Liver (tissue), 3 donors: ENCODE data around the gene NKX1-1.

Source experiments
- EGR1 ChIP-seq, 2 donors: IDR thresholded peaks; 2 replicates each; pipeline ENCODE4 v1.6.1; 2016 to 2018; ENCODE audit warnings: antibody characterized with exemption in 2 of 2, low read depth in 2 of 2
- FOXA1 ChIP-seq: IDR thresholded peaks from 2 replicates; pipeline ENCODE4 v1.6.1; 2016; ENCODE audit warnings: antibody characterized with exemption
- GABPA ChIP-seq, 2 donors: IDR thresholded peaks in 1 of 2; conservative IDR thresholded peaks in 1 of 2; 2 replicates each; pipeline ENCODE4 v1.6.1; 2016; ENCODE audit warnings: antibody characterized with exemption in 2 of 2, mild to moderate bottlenecking in 1 of 2, moderate library complexity in 1 of 2
- HNF4A ChIP-seq, 2 donors: conservative IDR thresholded peaks; 2 replicates each; pipeline ENCODE4 v1.6.1; 2016; ENCODE audit warnings: antibody characterized with exemption in 2 of 2, mild to moderate bottlenecking in 2 of 2
- JUND ChIP-seq, 2 donors: IDR thresholded peaks; 2 replicates each; pipeline ENCODE4 v1.6.1; 2016; ENCODE audit warnings: antibody characterized with exemption in 2 of 2
- RAD21 ChIP-seq, 2 donors: IDR thresholded peaks; 2 replicates each; pipeline ENCODE4 v1.6.1; 2016; ENCODE audit warnings: antibody characterized with exemption in 2 of 2, mild to moderate bottlenecking in 2 of 2
- RXRA ChIP-seq, 2 donors: IDR thresholded peaks; 2 replicates each; pipeline ENCODE4 v1.6.1; 2017 to 2018; ENCODE audit warnings: antibody characterized with exemption in 2 of 2, mild to moderate bottlenecking in 1 of 2
- TAF1 ChIP-seq: conservative IDR thresholded peaks from 2 replicates; pipeline ENCODE4 v1.6.1; 2016; ENCODE audit warnings: antibody characterized with exemption, mild to moderate bottlenecking
- YY1 ChIP-seq: IDR thresholded peaks from 2 replicates; pipeline ENCODE4 v1.6.1; 2016; ENCODE audit warnings: antibody characterized with exemption, mild to moderate bottlenecking
- TF ChIP-seq, protein P1 (sequence below): fragments of 150-350 bp; IDR thresholded peaks from 2 replicates; pipeline ENCODE4 v1.5.1; 2017; ENCODE audit warnings: improper control_type of control experiment, low read depth, low read length; ENCODE audit not compliant: missing input control
- TF ChIP-seq, protein P2 (sequence below): IDR thresholded peaks from 2 replicates; pipeline ENCODE4 v1.6.1; 2016; ENCODE audit warnings: antibody characterized with exemption, mild to moderate bottlenecking
- TF ChIP-seq, protein P3 (sequence below): IDR thresholded peaks from 2 replicates; pipeline ENCODE4 v1.6.1; 2016; ENCODE audit warnings: antibody characterized with exemption
- TF ChIP-seq, protein P4 (sequence below): IDR thresholded peaks from 2 replicates; pipeline ENCODE4 v1.6.1; 2016; ENCODE audit warnings: antibody characterized with exemption
- TF ChIP-seq, protein P5 (sequence below): IDR thresholded peaks from 2 replicates; pipeline ENCODE4 v1.6.1; 2016; ENCODE audit warnings: antibody characterized with exemption
- donor health status: healthy.
- donor health status: healthy.

DNA sequence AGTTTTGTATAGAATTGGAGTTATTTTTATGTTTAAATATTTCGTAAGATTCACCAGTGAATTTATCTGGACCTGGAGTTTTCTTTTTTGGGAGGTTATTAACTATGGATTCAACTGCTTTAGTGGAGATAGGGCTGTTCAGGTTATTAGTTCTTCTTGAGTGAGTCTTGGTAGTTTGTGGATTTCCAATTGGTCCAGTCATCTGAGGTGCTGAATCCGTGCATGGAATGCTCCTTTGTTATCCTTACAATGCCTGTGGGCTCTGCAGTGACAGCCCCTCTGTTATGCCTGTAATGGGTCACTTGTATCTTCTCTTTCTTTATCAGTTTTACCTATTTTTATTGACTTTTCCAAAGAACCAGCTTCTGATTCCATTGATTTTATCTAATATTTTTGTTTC lies 15.4 kb upstream of the NKX1-1 start:
- TF ChIP-seq, protein P1, sequence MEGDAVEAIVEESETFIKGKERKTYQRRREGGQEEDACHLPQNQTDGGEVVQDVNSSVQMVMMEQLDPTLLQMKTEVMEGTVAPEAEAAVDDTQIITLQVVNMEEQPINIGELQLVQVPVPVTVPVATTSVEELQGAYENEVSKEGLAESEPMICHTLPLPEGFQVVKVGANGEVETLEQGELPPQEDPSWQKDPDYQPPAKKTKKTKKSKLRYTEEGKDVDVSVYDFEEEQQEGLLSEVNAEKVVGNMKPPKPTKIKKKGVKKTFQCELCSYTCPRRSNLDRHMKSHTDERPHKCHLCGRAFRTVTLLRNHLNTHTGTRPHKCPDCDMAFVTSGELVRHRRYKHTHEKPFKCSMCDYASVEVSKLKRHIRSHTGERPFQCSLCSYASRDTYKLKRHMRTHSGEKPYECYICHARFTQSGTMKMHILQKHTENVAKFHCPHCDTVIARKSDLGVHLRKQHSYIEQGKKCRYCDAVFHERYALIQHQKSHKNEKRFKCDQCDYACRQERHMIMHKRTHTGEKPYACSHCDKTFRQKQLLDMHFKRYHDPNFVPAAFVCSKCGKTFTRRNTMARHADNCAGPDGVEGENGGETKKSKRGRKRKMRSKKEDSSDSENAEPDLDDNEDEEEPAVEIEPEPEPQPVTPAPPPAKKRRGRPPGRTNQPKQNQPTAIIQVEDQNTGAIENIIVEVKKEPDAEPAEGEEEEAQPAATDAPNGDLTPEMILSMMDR: no peak
- TF ChIP-seq YY1 (no peak), JUND (IDR thresholded peaks at IDR 0.05) (no peak), EGR1 (IDR thresholded peaks at IDR 0.05; ENCODE audit: low read depth in 2 of 2) (no peak), TAF1 (no peak), GABPA (IDR thresholded peaks at IDR 0.05 in 1 of 2, conservative IDR thresholded peaks at IDR 0.05 in 1 of 2) (no peak), FOXA1 (no peak), RAD21 (IDR thresholded peaks at IDR 0.05) (no peak), HNF4A (conservative IDR thresholded peaks at IDR 0.05) (no peak), RXRA (IDR thresholded peaks at IDR 0.05) (no peak)
- TF ChIP-seq, protein P2, sequence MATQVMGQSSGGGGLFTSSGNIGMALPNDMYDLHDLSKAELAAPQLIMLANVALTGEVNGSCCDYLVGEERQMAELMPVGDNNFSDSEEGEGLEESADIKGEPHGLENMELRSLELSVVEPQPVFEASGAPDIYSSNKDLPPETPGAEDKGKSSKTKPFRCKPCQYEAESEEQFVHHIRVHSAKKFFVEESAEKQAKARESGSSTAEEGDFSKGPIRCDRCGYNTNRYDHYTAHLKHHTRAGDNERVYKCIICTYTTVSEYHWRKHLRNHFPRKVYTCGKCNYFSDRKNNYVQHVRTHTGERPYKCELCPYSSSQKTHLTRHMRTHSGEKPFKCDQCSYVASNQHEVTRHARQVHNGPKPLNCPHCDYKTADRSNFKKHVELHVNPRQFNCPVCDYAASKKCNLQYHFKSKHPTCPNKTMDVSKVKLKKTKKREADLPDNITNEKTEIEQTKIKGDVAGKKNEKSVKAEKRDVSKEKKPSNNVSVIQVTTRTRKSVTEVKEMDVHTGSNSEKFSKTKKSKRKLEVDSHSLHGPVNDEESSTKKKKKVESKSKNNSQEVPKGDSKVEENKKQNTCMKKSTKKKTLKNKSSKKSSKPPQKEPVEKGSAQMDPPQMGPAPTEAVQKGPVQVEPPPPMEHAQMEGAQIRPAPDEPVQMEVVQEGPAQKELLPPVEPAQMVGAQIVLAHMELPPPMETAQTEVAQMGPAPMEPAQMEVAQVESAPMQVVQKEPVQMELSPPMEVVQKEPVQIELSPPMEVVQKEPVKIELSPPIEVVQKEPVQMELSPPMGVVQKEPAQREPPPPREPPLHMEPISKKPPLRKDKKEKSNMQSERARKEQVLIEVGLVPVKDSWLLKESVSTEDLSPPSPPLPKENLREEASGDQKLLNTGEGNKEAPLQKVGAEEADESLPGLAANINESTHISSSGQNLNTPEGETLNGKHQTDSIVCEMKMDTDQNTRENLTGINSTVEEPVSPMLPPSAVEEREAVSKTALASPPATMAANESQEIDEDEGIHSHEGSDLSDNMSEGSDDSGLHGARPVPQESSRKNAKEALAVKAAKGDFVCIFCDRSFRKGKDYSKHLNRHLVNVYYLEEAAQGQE: no peak
- TF ChIP-seq, protein P3, sequence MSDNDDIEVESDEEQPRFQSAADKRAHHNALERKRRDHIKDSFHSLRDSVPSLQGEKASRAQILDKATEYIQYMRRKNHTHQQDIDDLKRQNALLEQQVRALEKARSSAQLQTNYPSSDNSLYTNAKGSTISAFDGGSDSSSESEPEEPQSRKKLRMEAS: no peak
- TF ChIP-seq, protein P4, sequence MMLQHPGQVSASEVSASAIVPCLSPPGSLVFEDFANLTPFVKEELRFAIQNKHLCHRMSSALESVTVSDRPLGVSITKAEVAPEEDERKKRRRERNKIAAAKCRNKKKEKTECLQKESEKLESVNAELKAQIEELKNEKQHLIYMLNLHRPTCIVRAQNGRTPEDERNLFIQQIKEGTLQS: no peak
- TF ChIP-seq, protein P5, sequence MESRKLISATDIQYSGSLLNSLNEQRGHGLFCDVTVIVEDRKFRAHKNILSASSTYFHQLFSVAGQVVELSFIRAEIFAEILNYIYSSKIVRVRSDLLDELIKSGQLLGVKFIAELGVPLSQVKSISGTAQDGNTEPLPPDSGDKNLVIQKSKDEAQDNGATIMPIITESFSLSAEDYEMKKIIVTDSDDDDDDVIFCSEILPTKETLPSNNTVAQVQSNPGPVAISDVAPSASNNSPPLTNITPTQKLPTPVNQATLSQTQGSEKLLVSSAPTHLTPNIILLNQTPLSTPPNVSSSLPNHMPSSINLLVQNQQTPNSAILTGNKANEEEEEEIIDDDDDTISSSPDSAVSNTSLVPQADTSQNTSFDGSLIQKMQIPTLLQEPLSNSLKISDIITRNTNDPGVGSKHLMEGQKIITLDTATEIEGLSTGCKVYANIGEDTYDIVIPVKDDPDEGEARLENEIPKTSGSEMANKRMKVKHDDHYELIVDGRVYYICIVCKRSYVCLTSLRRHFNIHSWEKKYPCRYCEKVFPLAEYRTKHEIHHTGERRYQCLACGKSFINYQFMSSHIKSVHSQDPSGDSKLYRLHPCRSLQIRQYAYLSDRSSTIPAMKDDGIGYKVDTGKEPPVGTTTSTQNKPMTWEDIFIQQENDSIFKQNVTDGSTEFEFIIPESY: no peak
